Endothelial cell of umbilical vein (primary cell): ENCODE data around the gene HMGN2. TPM values are rescaled to one million over a fixed set of nuclear protein-coding genes. Genes with fewer than 3 reads are reported as not detected.

Source experiments
- BruUV-seq: library from RNA; stranded (reverse); fragments of 400-500 nt; replicated peaks from 2 replicates; lab custom pipeline; 2021; lab: Mats Ljungman, UMichigan
- CTCF ChIA-PET: fragments of 300-600, 350-600 bp; sonication (Branson Sonifier 250); formaldehyde crosslinking; loops from one replicate; lab custom pipeline; 2021; ENCODE audit warnings: antibody characterized with exemption, inconsistent platforms; lab: Charles Lee
- POLR2A ChIA-PET: fragments of 300-600, 350-600 bp; sonication (Branson Sonifier 250); formaldehyde crosslinking; loops from one replicate; lab custom pipeline; 2021; ENCODE audit warnings: antibody characterized with exemption, inconsistent platforms; lab: Charles Lee
- DNase-seq: peaks from one replicate; pipeline ENCODE4 v3.0.0-alpha.2; 2011; ENCODE audit warnings: low read depth, low spot score
- FAIRE-seq: peaks from 2 replicates; lab custom pipeline; 2011; peaks lifted over from hg19 to GRCh38; lab: Jason Lieb, UNC
- H2AFZ ChIP-seq: 2 replicates; pipeline ENCODE4 v1.6.0; 2012; ENCODE audit warnings: low read depth, low read length, control low read depth, inconsistent platforms
- H3K27ac ChIP-seq: 2 replicates; pipeline ENCODE4 v1.5.1; 2011; ENCODE audit warnings: low read depth, mild to moderate bottlenecking, control low read depth, low read length, moderate library complexity; ENCODE audit not compliant: insufficient read depth
- H3K27me3 ChIP-seq, 2 experiments: 2 replicates each; pipeline versions ENCODE4 v1.6.0 to v1.6.1; 2011; ENCODE audit warnings: low read length in 2 of 2, mixed read lengths in 1 of 2; ENCODE audit not compliant: control insufficient read depth in 2 of 2, insufficient read depth in 2 of 2
- H3K36me3 ChIP-seq, 2 experiments: 2 replicates in 1 of 2; 3 replicates in 1 of 2; pipeline ENCODE4 v1.5.1; 2011; ENCODE audit warnings: low read length in 2 of 2, mild to moderate bottlenecking in 1 of 2, moderate library complexity in 1 of 2; ENCODE audit not compliant: control insufficient read depth in 2 of 2, insufficient read depth in 2 of 2; ENCODE audit errors: extremely low read depth in 1 of 2
- H3K4me1 ChIP-seq: 3 replicates; pipeline ENCODE4 v1.5.1; 2011; ENCODE audit warnings: mild to moderate bottlenecking, low read length; ENCODE audit not compliant: control insufficient read depth, insufficient read depth; ENCODE audit errors: extremely low read depth
- H3K4me2 ChIP-seq: 2 replicates; pipeline ENCODE4 v1.6.1; 2011; ENCODE audit warnings: low read length, control low read depth, mixed read lengths; ENCODE audit not compliant: insufficient read depth
- H3K4me3 ChIP-seq, 3 experiments: fragments of 200-600 bp in 1 of 3; sonication (generic), shearing (Covaris generic) in 1 of 3; replicated peaks in 1 of 3; 2 replicates each; pipeline ENCODE4 v1.5.1; 2011 to 2016; ENCODE audit warnings: control low read depth in 3 of 3, low read length in 3 of 3, mild to moderate bottlenecking in 2 of 3, inconsistent platforms in 1 of 3, low read depth in 1 of 3, moderate library complexity in 1 of 3; ENCODE audit not compliant: insufficient read depth in 1 of 3
- H3K79me2 ChIP-seq: 2 replicates; pipeline ENCODE4 v1.6.0; 2012; ENCODE audit warnings: low read length, inconsistent platforms; ENCODE audit not compliant: control insufficient read depth, insufficient read depth
- H3K9ac ChIP-seq: replicated peaks from 2 replicates; pipeline ENCODE3; 2011; ENCODE audit warnings: low read length, control low read depth; ENCODE audit not compliant: insufficient read depth; ENCODE audit errors: extremely low read depth
- H3K9me1 ChIP-seq: replicated peaks from 3 replicates; pipeline ENCODE4 v1.6.0; 2011; ENCODE audit warnings: mild to moderate bottlenecking, low read length; ENCODE audit not compliant: control insufficient read depth, insufficient read depth; ENCODE audit errors: extremely low read depth
- H3K9me3 ChIP-seq: replicated peaks from 2 replicates; pipeline ENCODE4 v1.5.1; 2012; ENCODE audit warnings: low read length, inconsistent platforms; ENCODE audit not compliant: control insufficient read depth, insufficient read depth
- H4K20me1 ChIP-seq: replicated peaks from 2 replicates; pipeline ENCODE3; 2011; ENCODE audit warnings: mild to moderate bottlenecking, low read length; ENCODE audit not compliant: control insufficient read depth, insufficient read depth; ENCODE audit errors: extremely low read depth
- EZH2 ChIP-seq: IDR thresholded peaks from 2 replicates; pipeline ENCODE4 v1.6.1; 2012; ENCODE audit warnings: borderline replicate concordance, low read depth, mild to moderate bottlenecking, moderate library complexity, low read length, inconsistent platforms; ENCODE audit not compliant: severe bottlenecking
- FOS ChIP-seq: IDR thresholded peaks from 2 replicates; pipeline ENCODE4 v1.6.1; 2011; ENCODE audit warnings: mild to moderate bottlenecking, low read length, moderate library complexity, borderline replicate concordance; ENCODE audit not compliant: insufficient read depth
- GATA2 ChIP-seq: IDR thresholded peaks from 2 replicates; pipeline ENCODE4 v1.7.0; 2011; ENCODE audit warnings: low read depth, mild to moderate bottlenecking, moderate library complexity, mixed read lengths, low read length; ENCODE audit not compliant: insufficient read length, insufficient read depth
- JUN ChIP-seq: IDR thresholded peaks from 2 replicates; pipeline ENCODE4 v1.6.1; 2011; ENCODE audit warnings: borderline replicate concordance, low read depth; ENCODE audit not compliant: insufficient read length, insufficient read depth
- POLR2A ChIP-seq: IDR thresholded peaks from 2 replicates; pipeline ENCODE4 v1.6.1; 2012; ENCODE audit warnings: low read depth, mild to moderate bottlenecking, control low read depth, low read length
- POLR2AphosphoS5 ChIP-seq: IDR thresholded peaks from 2 replicates; pipeline ENCODE4 v1.6.1; 2012; ENCODE audit warnings: low read depth, mild to moderate bottlenecking, control low read depth, low read length, moderate library complexity; ENCODE audit not compliant: insufficient read depth
- dilution Hi-C: fragments of 300-500 bp; cut with MboI; formaldehyde crosslinking; loops from one replicate; pipeline ENCODE4 v1.15.0; 2019; ENCODE audit warnings: low sequenced_read_pairs; ENCODE audit not compliant: extremely low pct_ligation_motif_present
- intact Hi-C: fragments of 100-400 bp; cut with micrococcal nuclease; formaldehyde crosslinking; loops from one replicate; pipeline ENCODE4 v1.10.0; 2022
- polyA plus RNA-seq, 4 experiments: library from polyadenylated mRNA; depleted of rRNA in 3 of 4; stranded (reverse) in 3 of 4; unstranded in 1 of 4; fragments of >200 nt; gene quantifications; 2 replicates each; pipeline versions ENCODE4 v1.2.1 to v1.2.3, GENCODE V29; 2011 to 2012; ENCODE audit warnings: missing spikeins in 1 of 4
- total RNA-seq: library from RNA; stranded (reverse); gene quantifications from 2 replicates; pipeline ENCODE4 v1.2.3, GENCODE V29; 2021
- TF ChIP-seq, protein P1 (sequence below), 2 donors: IDR thresholded peaks; 1 replicate in 1 of 2; 2 replicates in 1 of 2; pipeline ENCODE4 v1.5.1; 2011; ENCODE audit warnings: low read length in 2 of 2, mild to moderate bottlenecking in 2 of 2, moderate library complexity in 2 of 2, control low read depth in 1 of 2, inconsistent platforms in 1 of 2, low read depth in 1 of 2; ENCODE audit not compliant: insufficient read depth in 1 of 2; ENCODE audit errors: extremely low read depth in 1 of 2

Gene HMGN2
- total and polyA plus RNA-seq, 2 donors (not counting 3 experiments of a cell fraction or from before 2014, with no cell fraction given) = 240 to 580 TPM

GRCh38 chr1:26471498-26472319 lies 531 bp upstream of the HMGN2 start:
- Histone ChIP-seq H3K4me1 (peaks cover 11% of the 10 kb centered on the region), H3K79me2 (peaks cover 18% of the 10 kb centered on the region), H3K9ac (no peak overlapping the region), H3K27me3 (no peaks in the 10 kb centered on the region), H3K27ac (no peak overlapping the region), H3K9me1 (no peaks in the 10 kb centered on the region), H3K4me2 (peak overlapping the region; percentile 15), H2AFZ (no peak overlapping the region), H3K9me3 (no peaks in the 10 kb centered on the region), H4K20me1 (peaks cover 3% of the 10 kb centered on the region), H3K36me3 (peaks cover 17 to 21% of the 10 kb centered on the region in 2 experiments), H3K4me3 (peak overlapping the region; percentile 13 to 98 (median 28))
- intact Hi-C loops = loop anchor here (2.0 to 5.0 kb wide), 3 partner anchors 29 to 194 kb away; partner anchors contain the start of gene DHDDS
- TF ChIP-seq JUN (no peak), FOS (no peak), POLR2A (no peak), EZH2 (no peak), GATA2 (no peak), POLR2AphosphoS5 (peak; percentile 55)
- TF ChIP-seq, protein P1, sequence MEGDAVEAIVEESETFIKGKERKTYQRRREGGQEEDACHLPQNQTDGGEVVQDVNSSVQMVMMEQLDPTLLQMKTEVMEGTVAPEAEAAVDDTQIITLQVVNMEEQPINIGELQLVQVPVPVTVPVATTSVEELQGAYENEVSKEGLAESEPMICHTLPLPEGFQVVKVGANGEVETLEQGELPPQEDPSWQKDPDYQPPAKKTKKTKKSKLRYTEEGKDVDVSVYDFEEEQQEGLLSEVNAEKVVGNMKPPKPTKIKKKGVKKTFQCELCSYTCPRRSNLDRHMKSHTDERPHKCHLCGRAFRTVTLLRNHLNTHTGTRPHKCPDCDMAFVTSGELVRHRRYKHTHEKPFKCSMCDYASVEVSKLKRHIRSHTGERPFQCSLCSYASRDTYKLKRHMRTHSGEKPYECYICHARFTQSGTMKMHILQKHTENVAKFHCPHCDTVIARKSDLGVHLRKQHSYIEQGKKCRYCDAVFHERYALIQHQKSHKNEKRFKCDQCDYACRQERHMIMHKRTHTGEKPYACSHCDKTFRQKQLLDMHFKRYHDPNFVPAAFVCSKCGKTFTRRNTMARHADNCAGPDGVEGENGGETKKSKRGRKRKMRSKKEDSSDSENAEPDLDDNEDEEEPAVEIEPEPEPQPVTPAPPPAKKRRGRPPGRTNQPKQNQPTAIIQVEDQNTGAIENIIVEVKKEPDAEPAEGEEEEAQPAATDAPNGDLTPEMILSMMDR (IDR thresholded peaks at IDR 0.05; ENCODE audit: extremely low read depth in 1 of 2, insufficient read depth in 1 of 2, low read depth in 1 of 2, low read length in 2 of 2) = no peak
- POLR2A ChIA-PET = no interaction called here
- dilution Hi-C loops = no loop called here
- FAIRE-seq (peak; percentile 40), DNase-seq (peak; percentile 65)
- BruUV-seq = no TSS peak
- CTCF ChIA-PET = interaction anchor here (1.0 to 1.2 kb wide), 2 partner anchors 39 to 55 kb away, joined by 3 to 4 read pairs; partner anchors contain the start of gene DHDDS
